Astrocyte (in vitro differentiated cells and primary cell): ENCODE results near the gene DNER.

ENCODE experiments used
- EZH2 ChIP-seq: IDR thresholded peaks from 2 replicates; pipeline ENCODE4 v1.6.1; 2012; ENCODE audit warnings: mild to moderate bottlenecking, low read length, inconsistent platforms; ENCODE audit not compliant: insufficient read depth
- TF ChIP-seq, protein P1 (sequence below): IDR thresholded peaks from 2 replicates; pipeline ENCODE4 v1.5.1; 2011; ENCODE audit warnings: low read depth, mild to moderate bottlenecking, inconsistent platforms, low read length, moderate library complexity; ENCODE audit not compliant: insufficient read depth

DNA sequence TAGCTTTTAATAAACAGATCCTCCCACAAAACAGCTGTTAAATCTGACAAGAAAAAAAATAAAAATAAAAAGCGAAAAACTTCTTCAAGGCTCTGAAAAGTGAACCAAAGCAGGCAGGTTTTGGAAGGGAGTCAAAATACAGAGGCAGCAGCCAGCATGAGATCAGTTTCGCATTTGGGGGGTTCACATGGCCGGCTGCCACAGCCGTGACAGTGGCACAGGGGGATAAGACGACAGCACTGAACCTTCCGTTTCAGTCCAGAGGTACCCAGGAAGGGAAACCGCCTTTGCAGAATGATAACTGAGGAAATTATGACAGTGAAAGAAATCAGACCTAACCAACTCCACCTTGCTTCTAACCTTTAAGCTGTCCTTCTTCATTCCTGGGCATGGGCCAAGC lies 246.6 kb downstream of the DNER start:
- TF ChIP-seq, protein P1, sequence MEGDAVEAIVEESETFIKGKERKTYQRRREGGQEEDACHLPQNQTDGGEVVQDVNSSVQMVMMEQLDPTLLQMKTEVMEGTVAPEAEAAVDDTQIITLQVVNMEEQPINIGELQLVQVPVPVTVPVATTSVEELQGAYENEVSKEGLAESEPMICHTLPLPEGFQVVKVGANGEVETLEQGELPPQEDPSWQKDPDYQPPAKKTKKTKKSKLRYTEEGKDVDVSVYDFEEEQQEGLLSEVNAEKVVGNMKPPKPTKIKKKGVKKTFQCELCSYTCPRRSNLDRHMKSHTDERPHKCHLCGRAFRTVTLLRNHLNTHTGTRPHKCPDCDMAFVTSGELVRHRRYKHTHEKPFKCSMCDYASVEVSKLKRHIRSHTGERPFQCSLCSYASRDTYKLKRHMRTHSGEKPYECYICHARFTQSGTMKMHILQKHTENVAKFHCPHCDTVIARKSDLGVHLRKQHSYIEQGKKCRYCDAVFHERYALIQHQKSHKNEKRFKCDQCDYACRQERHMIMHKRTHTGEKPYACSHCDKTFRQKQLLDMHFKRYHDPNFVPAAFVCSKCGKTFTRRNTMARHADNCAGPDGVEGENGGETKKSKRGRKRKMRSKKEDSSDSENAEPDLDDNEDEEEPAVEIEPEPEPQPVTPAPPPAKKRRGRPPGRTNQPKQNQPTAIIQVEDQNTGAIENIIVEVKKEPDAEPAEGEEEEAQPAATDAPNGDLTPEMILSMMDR: no peak
- TF ChIP-seq EZH2: no peak
